OCI-LY3 (cell line): ENCODE measurements around the gene CDKN1C.

Source experiments
- H2AFZ ChIP-seq: fragments of 200-600, 300-600 bp; shearing (Covaris generic); 2 replicates; pipeline ENCODE4 v1.6.0; 2014; ENCODE audit warnings: antibody characterized with exemption, low read depth, low read length
- H3K27ac ChIP-seq: fragments of 200-600, 300-600 bp; sonication (generic); 2 replicates; pipeline ENCODE4 v1.5.1; 2014; ENCODE audit warnings: mild to moderate bottlenecking, low read length, moderate library complexity, mixed read lengths
- H3K27me3 ChIP-seq: fragments of 200-600, 300-600 bp; sonication (generic); 2 replicates; pipeline ENCODE4 v1.6.1; 2014; ENCODE audit warnings: low read depth, low read length, mixed read lengths
- H3K36me3 ChIP-seq: fragments of 200-600, 300-600 bp; sonication (generic); replicated peaks from 2 replicates; pipeline ENCODE3; 2014; ENCODE audit warnings: low read depth, low read length, mixed read lengths
- H3K4me1 ChIP-seq: fragments of 300-600, 200-600 bp; sonication (generic); 2 replicates; pipeline ENCODE4 v1.6.1; 2014; ENCODE audit warnings: low read length, mixed read lengths
- H3K4me2 ChIP-seq: fragments of 200-600, 300-600 bp; sonication (generic); 2 replicates; pipeline ENCODE4 v1.6.1; 2014; ENCODE audit warnings: low read length, mixed read lengths
- H3K4me3 ChIP-seq: fragments of 300-600, 200-600 bp; sonication (generic); 2 replicates; pipeline ENCODE4 v1.5.1; 2014; ENCODE audit warnings: antibody characterized with exemption, mild to moderate bottlenecking, low read length, moderate library complexity
- H3K79me2 ChIP-seq: fragments of 300-600, 200-600 bp; shearing (Covaris generic); 2 replicates; pipeline ENCODE4 v1.6.1; 2014; ENCODE audit warnings: mild to moderate bottlenecking, low read length, mixed read lengths
- H3K9ac ChIP-seq: fragments of 300-600, 200-600 bp; shearing (Covaris generic); 2 replicates; pipeline ENCODE4 v1.6.0; 2014; ENCODE audit warnings: mild to moderate bottlenecking, low read length, moderate library complexity
- H3K9me3 ChIP-seq: fragments of 200-600, 300-600 bp; shearing (Covaris generic); 2 replicates; pipeline ENCODE4 v1.6.1; 2014; ENCODE audit warnings: low read length, mixed read lengths; ENCODE audit not compliant: insufficient read depth
- H4K20me1 ChIP-seq: fragments of 200-600, 300-600 bp; sonication (generic); 2 replicates; pipeline ENCODE4 v1.6.1; 2016; ENCODE audit warnings: low read length, mixed read lengths; ENCODE audit not compliant: insufficient read depth
- EZH2phosphoT487 ChIP-seq: fragments of 200-600 bp; shearing (Covaris generic); IDR thresholded peaks from 2 replicates; pipeline ENCODE4 v1.6.1; 2018; ENCODE audit warnings: antibody characterized with exemption, mixed run types, low read depth
- TF ChIP-seq, protein P1 (sequence below): fragments of 200-600, 300-600 bp; sonication (generic); IDR thresholded peaks from 2 replicates; pipeline ENCODE4 v1.5.1; 2014; ENCODE audit warnings: antibody characterized with exemption, low read length, low read depth

The CDKN1C gene

DNA sequence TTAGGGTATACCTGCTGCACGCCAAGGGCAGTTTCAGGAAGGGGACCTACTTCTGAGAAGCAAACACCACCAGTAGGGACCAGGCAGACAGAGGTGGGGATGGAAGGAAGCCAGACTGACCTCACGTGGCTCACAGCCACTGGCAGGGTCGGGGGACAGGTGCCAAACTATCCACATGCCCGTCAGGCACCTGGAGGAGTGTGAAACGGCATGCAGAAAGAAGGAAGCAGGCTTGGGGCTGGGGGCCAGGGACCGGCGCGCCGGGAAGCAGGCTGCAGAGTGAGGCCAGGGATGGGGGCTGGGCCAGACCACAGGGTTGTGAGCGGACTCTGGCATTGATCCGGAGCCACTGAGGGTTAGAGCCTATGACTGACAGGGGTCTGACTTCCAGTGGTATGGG lies 47.5 kb downstream of the CDKN1C start:
- Histone ChIP-seq H3K36me3 (no peaks in the 10 kb centered on the region), H3K4me1 (no peaks in the 10 kb centered on the region), H2AFZ (no peak overlapping the region), H3K4me2 (no peak overlapping the region), H3K79me2 (no peaks in the 10 kb centered on the region), H4K20me1 (no peaks in the 10 kb centered on the region), H3K4me3 (no peak overlapping the region), H3K27ac (no peak overlapping the region), H3K27me3 (no peaks in the 10 kb centered on the region), H3K9ac (no peak overlapping the region), H3K9me3 (no peaks in the 10 kb centered on the region)
- TF ChIP-seq EZH2phosphoT487: no peak
- TF ChIP-seq, protein P1, sequence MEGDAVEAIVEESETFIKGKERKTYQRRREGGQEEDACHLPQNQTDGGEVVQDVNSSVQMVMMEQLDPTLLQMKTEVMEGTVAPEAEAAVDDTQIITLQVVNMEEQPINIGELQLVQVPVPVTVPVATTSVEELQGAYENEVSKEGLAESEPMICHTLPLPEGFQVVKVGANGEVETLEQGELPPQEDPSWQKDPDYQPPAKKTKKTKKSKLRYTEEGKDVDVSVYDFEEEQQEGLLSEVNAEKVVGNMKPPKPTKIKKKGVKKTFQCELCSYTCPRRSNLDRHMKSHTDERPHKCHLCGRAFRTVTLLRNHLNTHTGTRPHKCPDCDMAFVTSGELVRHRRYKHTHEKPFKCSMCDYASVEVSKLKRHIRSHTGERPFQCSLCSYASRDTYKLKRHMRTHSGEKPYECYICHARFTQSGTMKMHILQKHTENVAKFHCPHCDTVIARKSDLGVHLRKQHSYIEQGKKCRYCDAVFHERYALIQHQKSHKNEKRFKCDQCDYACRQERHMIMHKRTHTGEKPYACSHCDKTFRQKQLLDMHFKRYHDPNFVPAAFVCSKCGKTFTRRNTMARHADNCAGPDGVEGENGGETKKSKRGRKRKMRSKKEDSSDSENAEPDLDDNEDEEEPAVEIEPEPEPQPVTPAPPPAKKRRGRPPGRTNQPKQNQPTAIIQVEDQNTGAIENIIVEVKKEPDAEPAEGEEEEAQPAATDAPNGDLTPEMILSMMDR: no peak

DNA sequence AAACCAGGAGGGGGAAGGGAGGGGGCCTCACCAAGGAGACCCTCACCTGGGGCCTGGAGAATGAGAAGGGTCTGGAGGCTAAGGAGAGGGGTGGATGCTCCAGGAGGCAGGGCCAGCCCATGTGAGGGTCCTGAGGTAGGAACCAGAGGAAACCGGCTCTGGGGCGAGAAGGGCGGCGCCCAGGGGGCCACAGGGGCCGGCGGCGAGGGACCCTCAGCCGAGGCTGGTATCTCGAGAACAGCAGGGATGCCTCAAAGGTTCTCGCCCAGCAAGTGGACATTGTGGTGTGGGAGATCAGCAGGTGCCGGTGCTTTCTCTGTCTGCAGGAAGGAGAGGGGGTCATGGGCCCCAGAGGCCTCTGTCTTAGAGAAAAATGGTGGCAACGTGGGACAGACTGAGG lies 47.9 kb downstream of the CDKN1C start:
- no peak for TF ChIP-seq EZH2phosphoT487
- TF ChIP-seq, protein P1: no peak
- no peaks in the 10 kb centered on the region for H3K4me1 ChIP-seq
- no peak overlapping the region for H3K27ac ChIP-seq
- no peaks in the 10 kb centered on the region for H3K9me3 ChIP-seq
- no peak overlapping the region for H3K4me3 ChIP-seq
- no peaks in the 10 kb centered on the region for H3K79me2 ChIP-seq
- H3K27me3 ChIP-seq: no peaks in the 10 kb centered on the region
- no peak overlapping the region for H3K9ac ChIP-seq
- no peak overlapping the region for H2AFZ ChIP-seq
- H3K4me2 ChIP-seq: no peak overlapping the region
- no peaks in the 10 kb centered on the region for H4K20me1 ChIP-seq
- H3K36me3 ChIP-seq: no peaks in the 10 kb centered on the region

DNA sequence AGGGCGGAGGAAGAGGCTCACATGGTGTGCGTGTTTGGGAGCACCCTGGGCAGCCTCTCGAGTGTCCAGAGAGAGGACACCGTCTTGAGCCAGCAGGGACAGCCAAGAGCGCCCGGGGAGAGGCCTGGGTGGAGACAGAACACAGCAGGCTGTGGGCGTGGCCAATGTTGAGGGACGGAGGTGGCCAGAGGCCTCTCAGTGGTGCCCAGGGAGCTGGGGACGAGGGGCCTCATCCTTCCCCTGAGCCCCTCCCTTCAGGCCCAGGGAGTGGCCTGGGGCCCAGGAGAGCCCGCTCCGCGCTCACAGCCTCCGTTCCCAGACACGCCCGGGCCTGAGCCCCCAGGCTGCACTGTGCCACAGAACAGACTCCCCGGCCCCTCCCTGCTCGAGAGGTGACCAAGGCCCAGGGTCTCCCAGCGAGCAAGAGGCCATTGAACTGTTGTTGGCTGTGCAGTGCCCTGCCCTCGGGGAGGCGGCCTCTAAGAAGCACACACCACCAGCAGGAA lies 48.4 kb downstream of the CDKN1C start:
- Histone ChIP-seq H3K4me2 (no peak overlapping the region), H4K20me1 (no peaks in the 10 kb centered on the region), H3K79me2 (no peaks in the 10 kb centered on the region), H3K4me1 (no peaks in the 10 kb centered on the region), H3K27ac (no peak overlapping the region), H3K9ac (no peak overlapping the region), H3K36me3 (no peaks in the 10 kb centered on the region), H3K9me3 (no peaks in the 10 kb centered on the region), H3K27me3 (no peaks in the 10 kb centered on the region), H3K4me3 (no peak overlapping the region), H2AFZ (no peak overlapping the region)
- no peak for TF ChIP-seq EZH2phosphoT487
- TF ChIP-seq, protein P1: no peak

DNA sequence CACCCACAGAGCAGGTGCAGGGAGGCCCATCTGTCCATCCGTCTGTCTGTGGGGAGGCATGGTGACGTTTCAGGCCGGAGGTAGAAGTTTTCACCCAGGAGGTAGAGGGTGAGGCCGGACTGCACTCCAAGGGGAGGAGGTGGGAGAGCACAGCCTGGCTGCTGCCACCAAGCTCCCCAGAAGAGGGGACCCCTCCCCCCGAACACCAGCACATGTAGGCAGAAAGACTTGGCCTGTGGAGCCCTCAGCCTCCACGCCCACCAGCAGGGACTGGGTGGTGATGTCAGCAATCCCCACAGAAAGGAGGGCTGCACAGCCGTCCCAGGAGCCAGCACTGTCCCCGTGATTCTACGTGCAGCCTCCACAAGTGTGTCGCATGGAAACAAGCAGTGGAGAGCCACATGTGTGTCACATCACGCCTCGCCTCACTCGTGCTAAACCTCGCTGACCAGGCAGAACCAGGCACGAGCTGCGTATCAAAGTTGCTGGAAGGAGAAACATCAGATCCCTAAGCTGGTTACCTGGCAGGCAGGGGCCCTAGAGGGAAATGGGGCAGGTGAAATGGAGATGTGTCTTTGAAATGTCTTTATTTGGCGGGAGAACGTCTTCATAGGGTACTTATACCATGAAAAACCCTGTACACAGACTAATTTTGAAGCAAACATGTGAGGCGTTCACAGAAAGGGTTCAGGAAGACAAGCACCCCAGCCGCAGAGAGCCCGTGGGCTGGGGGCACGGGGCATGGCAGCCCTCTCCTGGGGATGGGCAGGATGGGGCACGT lies 49.1 kb downstream of the CDKN1C start:
- no peak overlapping the region for H2AFZ ChIP-seq
- no peaks in the 10 kb centered on the region for H3K79me2 ChIP-seq
- H3K4me2 ChIP-seq: no peak overlapping the region
- no peaks in the 10 kb centered on the region for H3K36me3 ChIP-seq
- no peak overlapping the region for H3K27ac ChIP-seq
- H3K4me3 ChIP-seq: no peak overlapping the region
- no peaks in the 10 kb centered on the region for H3K27me3 ChIP-seq
- H3K9ac ChIP-seq: no peak overlapping the region
- TF ChIP-seq EZH2phosphoT487: no peak
- TF ChIP-seq, protein P1: no peak
- H4K20me1 ChIP-seq: no peaks in the 10 kb centered on the region
- H3K9me3 ChIP-seq: no peaks in the 10 kb centered on the region
- H3K4me1 ChIP-seq: no peaks in the 10 kb centered on the region
